Subcutaneous abdominal adipose tissue (tissue), 5 donors: ENCODE data around the gene SLC6A3.

Source experiments
- H3K27ac ChIP-seq: one replicate; pipeline ENCODE4 v1.7.0; 2013; ENCODE audit warnings: low read depth, mild to moderate bottlenecking, inconsistent platforms, low read length, moderate library complexity
- H3K27me3 ChIP-seq, 5 donors: one replicate each; pipeline ENCODE4 v1.7.0; 2013; ENCODE audit warnings: low read length in 5 of 5, inconsistent platforms in 1 of 5; ENCODE audit not compliant: control insufficient read depth in 5 of 5, insufficient read depth in 4 of 5
- H3K36me3 ChIP-seq, 5 donors: one replicate each; pipeline ENCODE4 v1.7.0; 2013; ENCODE audit warnings: low read length in 5 of 5; ENCODE audit not compliant: control insufficient read depth in 5 of 5, insufficient read depth in 5 of 5
- H3K4me1 ChIP-seq, 5 donors: one replicate each; pipeline ENCODE4 v1.7.0; 2013; ENCODE audit warnings: low read length in 5 of 5, mild to moderate bottlenecking in 3 of 5, moderate library complexity in 1 of 5; ENCODE audit not compliant: control insufficient read depth in 5 of 5, insufficient read depth in 5 of 5
- H3K4me3 ChIP-seq, 5 donors: one replicate each; pipeline ENCODE4 v1.7.0; 2013; ENCODE audit warnings: low read length in 5 of 5, low read depth in 1 of 5
- H3K9ac ChIP-seq, 5 donors: one replicate each; pipeline ENCODE4 v1.7.0; 2013; ENCODE audit warnings: low read length in 5 of 5, mild to moderate bottlenecking in 4 of 5, moderate library complexity in 3 of 5
- H3K9me3 ChIP-seq, 5 donors: one replicate each; pipeline ENCODE4 v1.7.0; 2013; ENCODE audit warnings: low read length in 5 of 5; ENCODE audit not compliant: control insufficient read depth in 5 of 5
- donor health status: healthy.
- donor health status: healthy.
- donor health status: healthy.
- donor health status: healthy.
- donor health status: healthy.

SLC6A3 gene

GRCh38 chr5:1392261-1392660 is 53.0 kb downstream of the SLC6A3 start:
- H3K9ac ChIP-seq, result no peak overlapping the region
- peaks cover 0 to 1% (median 0%) of the 10 kb centered on the region in 5 donors for H3K4me1 ChIP-seq
- H3K36me3 ChIP-seq, result no peaks in the 10 kb centered on the region
- peaks cover 25 to 56% (median 53%) of the 10 kb centered on the region in 5 donors for H3K27me3 ChIP-seq
- no peaks in the 10 kb centered on the region for H3K9me3 ChIP-seq
- no peak overlapping the region for H3K27ac ChIP-seq
- H3K4me3 ChIP-seq, result no peak overlapping the region

DNA sequence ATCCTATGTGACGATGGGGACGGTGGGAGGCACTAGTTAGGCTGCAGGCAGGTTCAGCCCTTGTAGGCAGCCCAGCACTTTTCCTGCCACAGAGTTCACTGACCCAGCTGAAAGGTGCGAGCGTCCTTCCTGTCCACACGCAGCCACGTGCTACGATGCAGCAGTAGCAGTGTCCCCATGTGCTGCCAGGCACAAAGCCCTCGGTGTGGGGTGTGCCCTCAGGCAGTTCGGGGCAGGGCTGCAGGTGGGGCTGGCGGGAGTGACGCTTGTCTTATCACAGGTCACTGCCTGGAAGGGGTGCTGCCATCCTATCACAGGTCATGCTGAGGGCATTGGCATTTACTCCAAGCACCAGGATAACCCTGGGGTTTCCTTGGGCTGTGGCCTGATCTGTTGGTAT is 53.5 kb downstream of the SLC6A3 start:
- Histone ChIP-seq H3K9me3 (no peaks in the 10 kb centered on the region), H3K4me3 (no peak overlapping the region), H3K4me1 (peaks cover 0 to 7% (median 1%) of the 10 kb centered on the region in 5 donors), H3K9ac (no peak overlapping the region), H3K27ac (no peak overlapping the region), H3K27me3 (peaks cover 22 to 62% (median 53%) of the 10 kb centered on the region in 5 donors), H3K36me3 (no peaks in the 10 kb centered on the region)

GRCh38 chr5:1390861-1391600 is 54.2 kb downstream of the SLC6A3 start:
- Histone ChIP-seq H3K9ac (no peak overlapping the region), H3K27me3 (peaks cover 20 to 59% (median 46%) of the 10 kb centered on the region in 5 donors), H3K27ac (no peak overlapping the region), H3K4me3 (no peak overlapping the region), H3K4me1 (peaks cover 0 to 14% (median 8%) of the 10 kb centered on the region in 5 donors), H3K36me3 (no peaks in the 10 kb centered on the region), H3K9me3 (no peaks in the 10 kb centered on the region)

DNA sequence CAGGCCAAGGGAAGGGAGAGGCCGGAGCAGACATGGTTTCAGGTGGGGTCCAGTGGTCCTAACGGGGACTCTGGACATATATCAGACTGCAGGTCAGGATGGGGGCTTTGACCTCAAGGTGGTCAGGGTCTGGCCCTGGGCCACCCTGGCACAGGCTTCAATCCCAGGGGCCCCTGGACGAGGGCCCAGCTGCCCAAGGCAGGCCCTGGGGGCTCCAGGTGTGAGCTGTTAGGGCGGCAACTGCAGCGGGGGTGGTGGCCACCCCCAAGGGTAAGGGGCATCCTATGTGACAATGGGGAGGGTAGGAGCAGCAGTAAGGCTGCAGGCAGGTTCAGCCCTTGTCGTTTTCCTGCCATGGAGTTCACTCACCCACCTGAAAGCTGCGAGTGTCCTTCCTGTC is 54.9 kb downstream of the SLC6A3 start:
- no peak overlapping the region for H3K4me3 ChIP-seq
- no peak overlapping the region for H3K27ac ChIP-seq
- no peaks in the 10 kb centered on the region for H3K9me3 ChIP-seq
- no peak overlapping the region for H3K9ac ChIP-seq
- H3K4me1 ChIP-seq, result peaks cover 0 to 21% (median 15%) of the 10 kb centered on the region in 5 donors
- H3K36me3 ChIP-seq, result no peaks in the 10 kb centered on the region
- peaks cover 20 to 55% (median 43%) of the 10 kb centered on the region in 5 donors for H3K27me3 ChIP-seq

DNA sequence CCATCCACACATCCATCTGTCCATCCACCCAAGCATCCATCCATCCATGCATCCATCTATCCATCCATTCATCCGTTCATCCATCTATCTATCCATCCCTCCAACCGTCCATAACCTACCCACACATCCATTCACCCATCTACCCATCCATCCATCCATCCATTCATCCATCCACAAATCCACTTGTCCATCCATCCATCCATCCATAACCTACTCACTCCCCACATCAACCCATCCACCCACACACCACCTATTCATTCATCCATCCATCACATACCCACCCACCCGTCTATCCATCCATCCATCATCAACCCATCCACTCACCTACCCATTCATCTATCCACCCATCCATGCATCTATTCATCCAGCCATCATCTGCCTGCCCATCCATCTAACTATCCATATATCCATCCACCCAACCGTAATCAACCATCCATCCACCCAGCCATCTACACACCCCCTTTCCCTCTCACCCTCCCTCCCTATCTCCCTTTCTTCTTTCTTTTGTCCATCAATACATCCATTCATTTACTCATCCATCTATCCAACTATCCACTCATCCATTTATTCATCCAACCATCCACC is 56.8 kb downstream of the SLC6A3 start:
- Histone ChIP-seq H3K27ac (no peak overlapping the region), H3K27me3 (peaks cover 9 to 45% (median 31%) of the 10 kb centered on the region in 5 donors), H3K4me1 (peaks cover 0 to 22% (median 16%) of the 10 kb centered on the region in 5 donors), H3K9ac (no peak overlapping the region), H3K36me3 (no peaks in the 10 kb centered on the region), H3K9me3 (no peaks in the 10 kb centered on the region), H3K4me3 (no peak overlapping the region)

- H3K36me3 ChIP-seq, result no peaks in the 10 kb centered on the region
- no peaks in the 10 kb centered on the region for H3K9me3 ChIP-seq
- H3K4me3 ChIP-seq, result no peak overlapping the region
- H3K27me3 ChIP-seq, result peaks cover 9 to 39% (median 28%) of the 10 kb centered on the region in 5 donors
- H3K27ac ChIP-seq, result no peak overlapping the region
- no peak overlapping the region for H3K9ac ChIP-seq
- peaks cover 0 to 22% (median 16%) of the 10 kb centered on the region in 5 donors for H3K4me1 ChIP-seq
Observed at GRCh38 chr5:1387876-1388275, 57.4 kb downstream of the SLC6A3 start.

DNA sequence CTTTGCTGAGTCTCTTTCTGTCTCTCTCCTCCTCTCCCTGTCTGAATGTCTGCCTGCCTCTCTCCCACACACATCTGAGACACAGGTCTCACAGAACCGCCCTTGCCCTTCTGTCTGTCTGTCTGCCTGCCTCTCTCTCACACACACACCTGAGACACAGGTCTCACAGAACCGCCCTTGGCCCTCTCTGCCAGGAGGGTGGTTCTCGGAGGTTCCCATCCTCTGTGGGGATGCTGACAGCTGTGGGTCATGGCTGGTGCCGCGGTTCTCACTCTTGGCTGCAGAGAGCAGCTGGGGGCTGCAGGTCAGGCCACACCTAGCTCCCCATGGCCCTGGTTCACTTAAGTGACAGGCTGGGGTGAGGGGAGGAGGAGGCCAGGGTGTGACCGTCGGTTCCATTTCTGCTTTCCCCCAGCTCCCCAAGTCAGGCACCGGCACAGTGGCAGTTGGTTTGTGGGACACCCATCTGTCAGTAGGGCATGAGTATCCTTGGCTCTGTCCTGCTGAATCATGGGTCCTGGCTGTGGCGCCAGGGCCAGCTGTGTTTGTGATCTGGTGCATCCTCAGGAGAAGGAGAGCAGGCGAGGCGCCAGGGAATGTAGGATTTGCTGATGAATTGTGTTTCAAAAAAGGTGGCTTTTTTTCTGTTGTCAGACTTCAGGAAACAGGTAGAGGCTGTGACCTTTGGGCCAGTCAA is 58.0 kb downstream of the SLC6A3 start:
- peak overlapping the region in 1 of 5 donors; percentile 72 for H3K4me3 ChIP-seq
- H3K4me1 ChIP-seq, result peaks cover 0 to 22% (median 16%) of the 10 kb centered on the region in 5 donors
- no peaks in the 10 kb centered on the region for H3K9me3 ChIP-seq
- no peak overlapping the region for H3K9ac ChIP-seq
- no peaks in the 10 kb centered on the region for H3K36me3 ChIP-seq
- no peak overlapping the region for H3K27ac ChIP-seq
- peaks cover 7 to 35% (median 22%) of the 10 kb centered on the region in 5 donors for H3K27me3 ChIP-seq

- H3K4me1 ChIP-seq, result peaks cover 1 to 22% (median 16%) of the 10 kb centered on the region in 5 donors
- peaks cover 0 to 32% (median 14%) of the 10 kb centered on the region in 5 donors for H3K27me3 ChIP-seq
- H3K27ac ChIP-seq, result no peak overlapping the region
- no peaks in the 10 kb centered on the region for H3K9me3 ChIP-seq
- peak overlapping the region in 4 of 5 donors; percentile 69 to 72 (median 71) for H3K4me3 ChIP-seq
- H3K36me3 ChIP-seq, result no peaks in the 10 kb centered on the region
- peak overlapping the region in 4 of 5 donors; percentile 42 to 77 (median 68) for H3K9ac ChIP-seq
Observed at GRCh38 chr5:1386274-1386717, 58.9 kb downstream of the SLC6A3 start.

- peaks cover 2 to 29% (median 20%) of the 10 kb centered on the region in 5 donors for H3K4me1 ChIP-seq
- H3K9me3 ChIP-seq, result no peaks in the 10 kb centered on the region
- peaks cover 0 to 31% (median 14%) of the 10 kb centered on the region in 5 donors for H3K27me3 ChIP-seq
- H3K4me3 ChIP-seq, result peak overlapping the region; percentile 54 to 72 (median 70)
- no peak overlapping the region for H3K27ac ChIP-seq
- no peaks in the 10 kb centered on the region for H3K36me3 ChIP-seq
- H3K9ac ChIP-seq, result peak overlapping the region in 4 of 5 donors; percentile 42 to 77 (median 68)
Observed at GRCh38 chr5:1385395-1386273, 59.6 kb downstream of the SLC6A3 start.
